Omental fat pad (tissue), 4 donors: ENCODE data around the gene ITSN1. TPM values are rescaled to one million over a fixed set of nuclear protein-coding genes. Genes with fewer than 3 reads are reported as not detected.

Experiments used
- ATAC-seq: fragments of 150-250 bp; one replicate; pipeline ENCODE4 v1.9.1; 2016; ENCODE audit warnings: mild to moderate bottlenecking, moderate library complexity; ENCODE audit not compliant: low FRiP score
- DNase-seq: peaks from one replicate; pipeline ENCODE4 v3.0.0-alpha.2; 2019; ENCODE audit warnings: low spot score
- total RNA-seq, 4 donors: library from RNA; depleted of rRNA; stranded (reverse); fragments of >200 nt; gene quantifications; one replicate each; pipeline ENCODE4 v1.1.0, GENCODE V29; 2016
- TF ChIP-seq, protein P1 (sequence below), 3 donors: fragments of 450-650 bp; IDR thresholded peaks; one replicate each; pipeline ENCODE4 v1.5.1; 2016 to 2017; ENCODE audit warnings: antibody characterized with exemption in 3 of 3, mild to moderate bottlenecking in 3 of 3, moderate library complexity in 2 of 3

Gene ITSN1
- total RNA-seq, 4 donors from 2014 or later, result 71.4 to 248 (median 151) TPM

DNA sequence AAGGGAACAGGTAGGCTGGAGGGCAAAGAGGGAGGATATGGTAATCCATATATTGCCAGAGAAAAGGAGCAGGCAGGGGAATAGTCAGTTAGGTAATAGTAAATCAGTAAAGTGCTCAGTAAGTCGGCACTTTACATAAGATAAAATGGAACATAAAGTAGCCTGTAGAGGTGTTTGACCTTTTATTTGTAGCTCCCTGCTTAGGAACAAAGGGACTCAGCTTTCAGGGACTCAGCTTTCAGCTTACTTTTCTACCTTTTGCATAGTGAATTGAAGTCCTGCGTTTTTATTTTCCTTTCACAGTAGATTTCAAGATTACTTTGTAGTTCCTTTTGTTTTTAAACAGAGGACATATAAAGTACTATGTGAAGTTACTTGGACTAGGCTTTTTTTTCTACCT is 87.3 kb downstream of the ITSN1 start:
- TF ChIP-seq, protein P1, sequence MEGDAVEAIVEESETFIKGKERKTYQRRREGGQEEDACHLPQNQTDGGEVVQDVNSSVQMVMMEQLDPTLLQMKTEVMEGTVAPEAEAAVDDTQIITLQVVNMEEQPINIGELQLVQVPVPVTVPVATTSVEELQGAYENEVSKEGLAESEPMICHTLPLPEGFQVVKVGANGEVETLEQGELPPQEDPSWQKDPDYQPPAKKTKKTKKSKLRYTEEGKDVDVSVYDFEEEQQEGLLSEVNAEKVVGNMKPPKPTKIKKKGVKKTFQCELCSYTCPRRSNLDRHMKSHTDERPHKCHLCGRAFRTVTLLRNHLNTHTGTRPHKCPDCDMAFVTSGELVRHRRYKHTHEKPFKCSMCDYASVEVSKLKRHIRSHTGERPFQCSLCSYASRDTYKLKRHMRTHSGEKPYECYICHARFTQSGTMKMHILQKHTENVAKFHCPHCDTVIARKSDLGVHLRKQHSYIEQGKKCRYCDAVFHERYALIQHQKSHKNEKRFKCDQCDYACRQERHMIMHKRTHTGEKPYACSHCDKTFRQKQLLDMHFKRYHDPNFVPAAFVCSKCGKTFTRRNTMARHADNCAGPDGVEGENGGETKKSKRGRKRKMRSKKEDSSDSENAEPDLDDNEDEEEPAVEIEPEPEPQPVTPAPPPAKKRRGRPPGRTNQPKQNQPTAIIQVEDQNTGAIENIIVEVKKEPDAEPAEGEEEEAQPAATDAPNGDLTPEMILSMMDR (IDR thresholded peaks at IDR 0.05), result no peak
- ATAC-seq, result no peak
- DNase-seq, result no peak

DNA sequence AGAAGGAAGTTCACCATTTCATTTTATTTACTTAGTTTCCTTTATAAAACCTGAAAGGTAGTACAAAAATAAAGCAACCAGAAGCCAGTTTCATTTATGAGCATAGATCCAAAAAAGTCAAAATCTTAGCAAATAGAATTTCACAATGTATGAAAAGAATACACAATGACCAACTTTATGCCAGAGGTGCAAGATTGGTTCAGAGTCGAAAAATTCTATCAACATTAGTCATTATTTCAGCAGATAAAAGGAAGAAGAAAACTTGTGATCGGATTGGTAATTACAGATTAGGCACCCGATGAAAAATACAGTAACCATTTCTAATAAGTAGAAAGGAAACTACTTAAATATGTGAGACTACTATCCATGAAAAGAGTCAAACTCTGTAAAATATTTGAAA is 89.1 kb downstream of the ITSN1 start:
- ATAC-seq, result no peak
- TF ChIP-seq, protein P1 (IDR thresholded peaks at IDR 0.05), result no peak
- no peak for DNase-seq

DNA sequence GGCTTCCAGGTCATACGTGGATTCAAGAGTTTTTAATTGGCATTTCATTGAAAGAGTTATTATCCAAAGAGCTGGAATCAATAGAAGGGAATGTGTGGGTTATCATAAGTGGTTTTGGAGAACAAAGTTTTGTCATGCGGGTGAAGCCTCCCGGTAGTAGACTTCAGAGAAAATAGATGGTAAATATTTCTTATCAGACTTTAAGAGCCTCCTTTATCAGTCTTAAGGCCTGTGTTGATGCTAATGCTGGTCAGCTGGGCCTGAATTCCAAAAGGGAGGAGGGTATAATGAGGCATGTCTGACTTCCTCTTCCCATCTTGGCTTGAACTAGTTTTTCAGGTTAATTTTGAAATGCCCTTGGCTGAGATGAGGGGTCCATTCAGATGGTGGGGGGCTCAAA is 89.7 kb downstream of the ITSN1 start:
- ATAC-seq (no peak), DNase-seq (no peak)
- TF ChIP-seq, protein P1 (IDR thresholded peaks at IDR 0.05), result no peak

DNA sequence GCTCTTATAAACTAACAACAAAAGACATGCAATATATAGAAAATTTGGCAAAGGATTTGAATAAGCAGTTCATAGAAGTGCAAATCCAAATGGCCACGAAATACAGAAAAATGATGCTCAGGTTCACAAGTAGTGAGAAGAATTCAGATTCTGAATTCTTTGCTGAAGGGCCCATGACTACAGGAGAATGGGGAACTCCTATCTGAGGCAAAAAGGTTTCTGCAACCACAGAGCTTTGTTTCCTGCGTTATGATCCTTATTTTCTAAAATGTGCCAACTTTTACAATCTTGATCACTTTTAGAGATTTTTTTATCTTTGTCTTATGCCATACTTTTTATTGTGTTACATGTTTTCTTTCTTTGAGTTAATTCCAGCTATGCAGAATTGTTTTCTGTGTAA is 91.3 kb downstream of the ITSN1 start:
- TF ChIP-seq, protein P1 (IDR thresholded peaks at IDR 0.05), result no peak
- DNase-seq, result no peak

DNA sequence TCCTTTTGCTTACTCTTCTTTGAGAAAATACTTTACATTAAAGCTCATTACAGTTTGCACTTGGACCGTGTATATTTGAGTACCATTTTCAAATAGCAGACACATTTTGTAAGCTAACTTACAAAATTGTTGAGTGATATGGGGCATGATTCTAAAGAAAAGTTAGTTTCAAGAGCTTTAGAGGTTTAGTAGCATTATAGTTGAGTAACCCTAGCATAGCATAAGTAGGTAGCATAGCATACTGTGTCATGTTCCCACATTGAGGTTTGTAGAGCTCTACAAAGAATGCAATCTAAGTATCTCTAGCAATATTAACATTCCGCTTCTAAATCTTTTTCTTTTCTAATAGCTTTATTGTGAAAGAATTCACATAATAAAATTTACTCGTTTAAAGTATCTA is 92.0 kb downstream of the ITSN1 start:
- DNase-seq, result no peak
- TF ChIP-seq, protein P1 (IDR thresholded peaks at IDR 0.05), result no peak
- no peak for ATAC-seq

More for the DNA sequence above, 91.3 kb downstream of the ITSN1 start:
- ATAC-seq, result no peak

DNA sequence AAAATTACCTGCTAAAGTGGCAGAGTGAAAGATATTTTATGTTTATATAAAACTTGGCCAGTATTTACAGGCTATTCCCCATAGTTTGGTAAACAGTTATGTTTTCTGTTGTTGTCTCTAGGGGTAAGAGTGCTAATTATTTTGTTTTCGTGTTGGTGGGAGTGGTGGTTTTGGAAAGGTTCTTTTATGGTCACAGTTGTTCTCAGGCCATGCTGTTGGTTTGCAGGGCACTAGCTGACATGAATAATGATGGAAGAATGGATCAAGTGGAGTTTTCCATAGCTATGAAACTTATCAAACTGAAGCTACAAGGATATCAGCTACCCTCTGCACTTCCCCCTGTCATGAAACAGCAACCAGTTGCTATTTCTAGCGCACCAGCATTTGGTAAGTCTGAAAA is 92.5 kb downstream of the ITSN1 start:
- no peak for DNase-seq
- TF ChIP-seq, protein P1 (IDR thresholded peaks at IDR 0.05), result no peak
- ATAC-seq, result no peak

DNA sequence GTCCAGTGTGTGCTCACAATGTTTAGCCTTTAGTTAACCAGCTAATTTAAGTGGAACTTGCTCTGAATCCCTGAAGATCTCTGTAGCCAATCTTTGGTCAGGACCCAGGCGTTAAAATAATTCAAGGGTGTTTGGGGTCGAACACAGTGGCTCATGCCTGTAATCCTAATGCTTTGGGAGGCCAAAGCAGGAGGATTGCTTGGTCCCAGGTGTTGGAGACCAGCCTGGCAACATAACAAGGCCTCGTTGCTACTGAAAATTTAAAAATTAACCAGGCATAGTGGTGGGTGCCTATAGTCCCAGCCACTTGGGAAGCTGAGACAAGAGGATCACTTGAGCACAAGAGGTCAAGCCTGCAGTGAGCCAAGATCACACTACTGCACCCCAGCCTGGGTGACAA is 94.3 kb downstream of the ITSN1 start:
- no peak for ATAC-seq

More for the DNA sequence above, 94.3 kb downstream of the ITSN1 start:
- TF ChIP-seq, protein P1 (IDR thresholded peaks at IDR 0.05), result no peak
- no peak for DNase-seq
